Measurements from ENCODE around the gene SRPK3. TPM values are rescaled to one million over a fixed set of nuclear protein-coding genes. Genes with fewer than 3 reads are reported as not detected.

SRPK3 gene
- total and polyA plus RNA-seq, 2 donors (not counting 3 experiments of a cell fraction or from before 2014, with no cell fraction given) = 0.25 to 0.40 TPM

DNA sequence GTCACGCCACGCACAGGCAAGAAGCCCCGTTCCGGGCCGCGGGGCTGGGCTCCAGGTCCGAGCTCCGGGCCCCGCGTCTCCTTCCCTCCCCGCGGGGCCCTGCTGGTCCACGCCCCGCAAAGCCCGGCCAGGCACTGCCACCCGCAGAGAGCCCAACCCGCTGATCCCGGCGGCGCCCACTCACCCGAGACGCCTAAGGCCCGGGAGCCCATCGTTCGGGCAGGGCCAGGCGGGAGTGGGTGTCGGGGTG lies 48.6 kb downstream of the SRPK3 start:
- no TSS peak for BruUV-seq (replicated peaks)
- H3K4me3 ChIP-seq (replicated peaks in 1 of 3; ENCODE audit: insufficient read depth in 1 of 3, low read depth in 1 of 3, low read length in 3 of 3) = no peak overlapping the region
- H3K4me1 ChIP-seq (ENCODE audit: control insufficient read depth, extremely low read depth, insufficient read depth, low read length) = no peaks in the 10 kb centered on the region
- CTCF ChIA-PET = no interaction called here
- H4K20me1 ChIP-seq (replicated peaks; ENCODE audit: control insufficient read depth, extremely low read depth, insufficient read depth, low read length) = no peaks in the 10 kb centered on the region
- H3K9me3 ChIP-seq (replicated peaks; ENCODE audit: control insufficient read depth, insufficient read depth, low read length) = no peaks in the 10 kb centered on the region
- H3K79me2 ChIP-seq (ENCODE audit: control insufficient read depth, insufficient read depth, low read length) = no peaks in the 10 kb centered on the region
- TF ChIP-seq MYC (IDR thresholded peaks at IDR 0.05; ENCODE audit: low read depth, low read length) (no peak), EZH2 (IDR thresholded peaks at IDR 0.05; ENCODE audit: borderline replicate concordance, low read depth, low read length, severe bottlenecking) (peak; percentile 92), JUN (IDR thresholded peaks at IDR 0.05; ENCODE audit: borderline replicate concordance, insufficient read depth, insufficient read length, low read depth) (no peak), POLR2AphosphoS5 (IDR thresholded peaks at IDR 0.05; ENCODE audit: insufficient read depth, low read depth, low read length) (no peak)
- no peak overlapping the region for H3K4me2 ChIP-seq (ENCODE audit: insufficient read depth, low read length)
- POLR2A ChIA-PET = no interaction called here
- peaks cover 33 to 38% of the 10 kb centered on the region in 2 experiments for H3K27me3 ChIP-seq (ENCODE audit: control insufficient read depth in 2 of 2, insufficient read depth in 2 of 2, low read length in 2 of 2)
- H3K9ac ChIP-seq (replicated peaks; ENCODE audit: extremely low read depth, insufficient read depth, low read length) = no peak overlapping the region
- no peaks in the 10 kb centered on the region for H3K9me1 ChIP-seq (replicated peaks; ENCODE audit: control insufficient read depth, extremely low read depth, insufficient read depth, low read length)
- intact Hi-C loops (cut with micrococcal nuclease) (no loop called here), dilution Hi-C loops (cut with MboI; ENCODE audit: extremely low pct_ligation_motif_present, low sequenced_read_pairs) (no loop called here)
- no peak overlapping the region for H3K27ac ChIP-seq (ENCODE audit: insufficient read depth, low read depth, low read length)
- H2AFZ ChIP-seq (ENCODE audit: low read depth, low read length) = no peak overlapping the region
- FAIRE-seq (no peak), DNase-seq (ENCODE audit: low read depth, low spot score) (no peak)
- H3K36me3 ChIP-seq (ENCODE audit: control insufficient read depth in 2 of 2, extremely low read depth in 1 of 2, insufficient read depth in 2 of 2, low read length in 2 of 2) = no peaks in the 10 kb centered on the region

DNA sequence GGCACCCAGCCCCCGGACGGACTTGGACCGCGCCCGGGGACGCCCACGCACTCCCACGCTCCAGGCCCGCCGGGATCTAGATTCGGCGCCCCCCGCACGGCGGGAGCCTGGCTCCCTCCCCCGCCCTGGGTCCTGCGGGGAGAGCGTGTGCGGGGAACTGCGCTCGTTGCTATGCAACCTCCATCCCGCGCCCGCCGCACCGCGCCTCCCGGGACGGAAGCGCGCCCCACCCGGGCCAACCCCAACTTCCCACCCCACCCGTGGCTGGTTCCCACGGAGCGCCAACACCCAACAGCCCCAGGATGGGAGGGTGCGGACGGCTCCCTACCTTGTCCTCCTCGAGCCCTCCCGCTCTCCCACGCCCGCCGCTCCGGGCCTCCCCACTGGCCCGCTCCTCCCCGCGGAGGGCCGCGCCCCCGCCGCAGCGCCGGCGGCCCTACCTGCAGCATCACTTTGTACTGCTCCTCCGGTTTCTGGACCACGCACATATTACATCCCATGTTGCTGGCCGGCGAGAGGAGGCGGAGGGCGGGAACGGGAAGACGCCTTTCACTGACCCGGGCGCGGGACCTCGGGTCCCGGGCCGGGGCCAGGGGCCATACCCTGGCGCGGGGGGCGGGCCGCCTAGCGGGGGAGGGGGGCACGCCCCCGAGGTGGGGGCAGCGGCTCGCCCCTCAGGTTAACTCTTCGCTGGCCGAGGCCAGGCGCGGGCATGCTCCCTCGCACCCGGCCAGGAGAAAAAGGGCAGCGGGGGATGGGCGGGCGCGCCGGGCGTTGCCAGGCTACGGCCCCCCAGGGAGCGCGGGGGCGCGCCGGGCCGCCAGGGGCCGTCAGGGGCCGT lies 49.2 kb downstream of the SRPK3 start, which contains the start of gene PDZD4:
TSS of gene PDZD4 (minus strand) at position 746 of the 841 bp plus-strand sequence. CDS start at position 500, 246 bp downstream.
- Histone ChIP-seq H3K79me2 (ENCODE audit: control insufficient read depth, insufficient read depth, low read length) (no peaks in the 10 kb centered on the region), H3K4me1 (ENCODE audit: control insufficient read depth, extremely low read depth, insufficient read depth, low read length) (no peaks in the 10 kb centered on the region), H3K4me2 (ENCODE audit: insufficient read depth, low read length) (no peak within 1 kb of the TSS), H3K9me3 (replicated peaks; ENCODE audit: control insufficient read depth, insufficient read depth, low read length) (no peaks in the 10 kb centered on the region), H3K4me3 (replicated peaks in 1 of 3; ENCODE audit: insufficient read depth in 1 of 3, low read depth in 1 of 3, low read length in 3 of 3) (no peak within 1 kb of the TSS), H3K27ac (ENCODE audit: insufficient read depth, low read depth, low read length) (no peak within 1 kb of the TSS), H3K9ac (replicated peaks; ENCODE audit: extremely low read depth, insufficient read depth, low read length) (no peak within 1 kb of the TSS), H3K27me3 (ENCODE audit: control insufficient read depth in 2 of 2, insufficient read depth in 2 of 2, low read length in 2 of 2) (peaks cover 33 to 38% of the 10 kb centered on the region in 2 experiments), H2AFZ (ENCODE audit: low read depth, low read length) (no peak within 1 kb of the TSS), H3K36me3 (ENCODE audit: control insufficient read depth in 2 of 2, extremely low read depth in 1 of 2, insufficient read depth in 2 of 2, low read length in 2 of 2) (no peaks in the 10 kb centered on the region), H3K9me1 (replicated peaks; ENCODE audit: control insufficient read depth, extremely low read depth, insufficient read depth, low read length) (no peaks in the 10 kb centered on the region), H4K20me1 (replicated peaks; ENCODE audit: control insufficient read depth, extremely low read depth, insufficient read depth, low read length) (no peaks in the 10 kb centered on the region)
- FAIRE-seq (no peak), DNase-seq (ENCODE audit: low read depth, low spot score) (no peak)
- intact Hi-C loops (cut with micrococcal nuclease) = no loop called here
- no TSS peak for BruUV-seq (replicated peaks)
- TF ChIP-seq FOS (IDR thresholded peaks at IDR 0.05; ENCODE audit: borderline replicate concordance, insufficient read depth, low read length) (no peak), EZH2 (IDR thresholded peaks at IDR 0.05; ENCODE audit: borderline replicate concordance, low read depth, low read length, severe bottlenecking) (peak; percentile 72)
- CTCF ChIA-PET = no interaction called here
- POLR2A ChIA-PET = no interaction called here
- dilution Hi-C loops (cut with MboI; ENCODE audit: extremely low pct_ligation_motif_present, low sequenced_read_pairs) = no loop called here

Measured in endothelial cell of umbilical vein (primary cell).